ENCODE data around the gene CREB5.

Gene CREB5

GRCh38 chr7:28478656-28479055 is 66.3 kb downstream of the CREB5 start:
- Histone ChIP-seq H3K36me3 (ENCODE audit: control insufficient read depth, insufficient read depth, low read length) (no peaks in the 10 kb centered on the region), H3K27me3 (ENCODE audit: control insufficient read depth, insufficient read depth, low read length) (no peaks in the 10 kb centered on the region), H3K27ac (ENCODE audit: low read depth, low read length) (no peak overlapping the region)

GRCh38 chr7:28479507-28479947 is 67.2 kb downstream of the CREB5 start:
- no peaks in the 10 kb centered on the region for H3K27me3 ChIP-seq (ENCODE audit: control insufficient read depth, insufficient read depth, low read length)
- H3K27ac ChIP-seq (ENCODE audit: low read depth, low read length), result no peak overlapping the region
- H3K36me3 ChIP-seq (ENCODE audit: control insufficient read depth, insufficient read depth, low read length), result no peaks in the 10 kb centered on the region
- no peak overlapping the region for H3K4me3 ChIP-seq (ENCODE audit: low read depth, low read length)
- no peaks in the 10 kb centered on the region for H3K9me3 ChIP-seq (ENCODE audit: control insufficient read depth, insufficient read depth, low read depth, low read length)
- peaks cover 45% of the 10 kb centered on the region for H3K4me1 ChIP-seq (ENCODE audit: control insufficient read depth, insufficient read depth, low read length)
- H3K9ac ChIP-seq (ENCODE audit: low read length), result no peak overlapping the region

More at GRCh38 chr7:28478656-28479055, 66.3 kb downstream of the CREB5 start:
- Histone ChIP-seq H3K4me3 (ENCODE audit: low read depth, low read length) (no peak overlapping the region), H3K4me1 (ENCODE audit: control insufficient read depth, insufficient read depth, low read length) (peaks cover 37% of the 10 kb centered on the region), H3K9me3 (ENCODE audit: control insufficient read depth, insufficient read depth, low read depth, low read length) (no peaks in the 10 kb centered on the region), H3K9ac (ENCODE audit: low read length) (no peak overlapping the region)

GRCh38 chr7:28480595-28480994 is 68.3 kb downstream of the CREB5 start:
- Histone ChIP-seq H3K4me3 (ENCODE audit: low read depth, low read length) (no peak overlapping the region), H3K9me3 (ENCODE audit: control insufficient read depth, insufficient read depth, low read depth, low read length) (no peaks in the 10 kb centered on the region), H3K4me1 (ENCODE audit: control insufficient read depth, insufficient read depth, low read length) (peaks cover 45% of the 10 kb centered on the region), H3K36me3 (ENCODE audit: control insufficient read depth, insufficient read depth, low read length) (no peaks in the 10 kb centered on the region), H3K27me3 (ENCODE audit: control insufficient read depth, insufficient read depth, low read length) (no peaks in the 10 kb centered on the region), H3K27ac (ENCODE audit: low read depth, low read length) (no peak overlapping the region), H3K9ac (ENCODE audit: low read length) (no peak overlapping the region)

- H3K4me1 ChIP-seq (ENCODE audit: control insufficient read depth, insufficient read depth, low read length), result peaks cover 43% of the 10 kb centered on the region
- H3K27me3 ChIP-seq (ENCODE audit: control insufficient read depth, insufficient read depth, low read length), result no peaks in the 10 kb centered on the region
- H3K9ac ChIP-seq (ENCODE audit: low read length), result no peak overlapping the region
- no peak overlapping the region for H3K4me3 ChIP-seq (ENCODE audit: low read depth, low read length)
- H3K36me3 ChIP-seq (ENCODE audit: control insufficient read depth, insufficient read depth, low read length), result no peaks in the 10 kb centered on the region
- H3K9me3 ChIP-seq (ENCODE audit: control insufficient read depth, insufficient read depth, low read depth, low read length), result no peaks in the 10 kb centered on the region
- H3K27ac ChIP-seq (ENCODE audit: low read depth, low read length), result no peak overlapping the region
Observed at GRCh38 chr7:28481091-28481926, 69.0 kb downstream of the CREB5 start.

- no peak overlapping the region for H3K27ac ChIP-seq (ENCODE audit: low read depth, low read length)
- no peaks in the 10 kb centered on the region for H3K27me3 ChIP-seq (ENCODE audit: control insufficient read depth, insufficient read depth, low read length)
- H3K36me3 ChIP-seq (ENCODE audit: control insufficient read depth, insufficient read depth, low read length), result no peaks in the 10 kb centered on the region
- H3K4me3 ChIP-seq (ENCODE audit: low read depth, low read length), result no peak overlapping the region
- peaks cover 47% of the 10 kb centered on the region for H3K4me1 ChIP-seq (ENCODE audit: control insufficient read depth, insufficient read depth, low read length)
- no peaks in the 10 kb centered on the region for H3K9me3 ChIP-seq (ENCODE audit: control insufficient read depth, insufficient read depth, low read depth, low read length)
- H3K9ac ChIP-seq (ENCODE audit: low read length), result no peak overlapping the region
Observed at GRCh38 chr7:28483112-28483511, 70.8 kb downstream of the CREB5 start.

- Histone ChIP-seq H3K4me3 (ENCODE audit: low read depth, low read length) (no peak overlapping the region), H3K36me3 (ENCODE audit: control insufficient read depth, insufficient read depth, low read length) (no peaks in the 10 kb centered on the region), H3K4me1 (ENCODE audit: control insufficient read depth, insufficient read depth, low read length) (peaks cover 49% of the 10 kb centered on the region), H3K9me3 (ENCODE audit: control insufficient read depth, insufficient read depth, low read depth, low read length) (no peaks in the 10 kb centered on the region), H3K27ac (ENCODE audit: low read depth, low read length) (no peak overlapping the region), H3K27me3 (ENCODE audit: control insufficient read depth, insufficient read depth, low read length) (no peaks in the 10 kb centered on the region), H3K9ac (ENCODE audit: low read length) (no peak overlapping the region)
Observed at GRCh38 chr7:28483908-28484605, 71.7 kb downstream of the CREB5 start.

- H3K9me3 ChIP-seq (ENCODE audit: control insufficient read depth, insufficient read depth, low read depth, low read length), result no peaks in the 10 kb centered on the region
- peaks cover 49% of the 10 kb centered on the region for H3K4me1 ChIP-seq (ENCODE audit: control insufficient read depth, insufficient read depth, low read length)
- no peak overlapping the region for H3K27ac ChIP-seq (ENCODE audit: low read depth, low read length)
- H3K9ac ChIP-seq (ENCODE audit: low read length), result no peak overlapping the region
- no peaks in the 10 kb centered on the region for H3K27me3 ChIP-seq (ENCODE audit: control insufficient read depth, insufficient read depth, low read length)
- H3K36me3 ChIP-seq (ENCODE audit: control insufficient read depth, insufficient read depth, low read length), result no peaks in the 10 kb centered on the region
- H3K4me3 ChIP-seq (ENCODE audit: low read depth, low read length), result no peak overlapping the region
Observed at GRCh38 chr7:28484606-28484935, 72.3 kb downstream of the CREB5 start.

- Histone ChIP-seq H3K36me3 (ENCODE audit: control insufficient read depth, insufficient read depth, low read length) (no peaks in the 10 kb centered on the region), H3K27me3 (ENCODE audit: control insufficient read depth, insufficient read depth, low read length) (no peaks in the 10 kb centered on the region), H3K9me3 (ENCODE audit: control insufficient read depth, insufficient read depth, low read depth, low read length) (no peaks in the 10 kb centered on the region), H3K9ac (ENCODE audit: low read length) (no peak overlapping the region), H3K4me1 (ENCODE audit: control insufficient read depth, insufficient read depth, low read length) (peaks cover 25% of the 10 kb centered on the region), H3K4me3 (ENCODE audit: low read depth, low read length) (no peak overlapping the region), H3K27ac (ENCODE audit: low read depth, low read length) (no peak overlapping the region)
Observed at GRCh38 chr7:28487487-28487886, 75.2 kb downstream of the CREB5 start.

GRCh38 chr7:28488061-28488791 is 75.9 kb downstream of the CREB5 start:
- H3K4me1 ChIP-seq (ENCODE audit: control insufficient read depth, insufficient read depth, low read length), result peaks cover 19% of the 10 kb centered on the region
- H3K9ac ChIP-seq (ENCODE audit: low read length), result no peak overlapping the region
- no peak overlapping the region for H3K4me3 ChIP-seq (ENCODE audit: low read depth, low read length)
- no peak overlapping the region for H3K27ac ChIP-seq (ENCODE audit: low read depth, low read length)
- H3K36me3 ChIP-seq (ENCODE audit: control insufficient read depth, insufficient read depth, low read length), result no peaks in the 10 kb centered on the region
- no peaks in the 10 kb centered on the region for H3K9me3 ChIP-seq (ENCODE audit: control insufficient read depth, insufficient read depth, low read depth, low read length)
- H3K27me3 ChIP-seq (ENCODE audit: control insufficient read depth, insufficient read depth, low read length), result no peaks in the 10 kb centered on the region

- H3K36me3 ChIP-seq (ENCODE audit: control insufficient read depth, insufficient read depth, low read length), result no peaks in the 10 kb centered on the region
- H3K27ac ChIP-seq (ENCODE audit: low read depth, low read length), result no peak overlapping the region
- H3K4me3 ChIP-seq (ENCODE audit: low read depth, low read length), result no peak overlapping the region
- no peaks in the 10 kb centered on the region for H3K9me3 ChIP-seq (ENCODE audit: control insufficient read depth, insufficient read depth, low read depth, low read length)
- H3K4me1 ChIP-seq (ENCODE audit: control insufficient read depth, insufficient read depth, low read length), result peaks cover 6% of the 10 kb centered on the region
- no peaks in the 10 kb centered on the region for H3K27me3 ChIP-seq (ENCODE audit: control insufficient read depth, insufficient read depth, low read length)
- no peak overlapping the region for H3K9ac ChIP-seq (ENCODE audit: low read length)
Observed at GRCh38 chr7:28490831-28491230, 78.5 kb downstream of the CREB5 start.

- H3K4me1 ChIP-seq (ENCODE audit: control insufficient read depth, insufficient read depth, low read length), result no peaks in the 10 kb centered on the region; the same call in 1 of the 2 replicates
- no peak overlapping the region for H3K27ac ChIP-seq (ENCODE audit: low read depth, low read length)
- no peaks in the 10 kb centered on the region for H3K9me3 ChIP-seq (ENCODE audit: control insufficient read depth, insufficient read depth, low read depth, low read length)
- no peak overlapping the region for H3K4me3 ChIP-seq (ENCODE audit: low read depth, low read length)
- H3K36me3 ChIP-seq (ENCODE audit: control insufficient read depth, insufficient read depth, low read length), result no peaks in the 10 kb centered on the region
- no peaks in the 10 kb centered on the region for H3K27me3 ChIP-seq (ENCODE audit: control insufficient read depth, insufficient read depth, low read length)
- H3K9ac ChIP-seq (ENCODE audit: low read length), result no peak overlapping the region
Observed at GRCh38 chr7:28493477-28493876, 81.2 kb downstream of the CREB5 start.

All from HUES6 (cell line).